Activated CD4-positive, alpha-beta T cell treated with anti-CD3 and anti-CD28 coated beads for 4 hours (primary cell): ENCODE measurements around the gene XKR7.

Experiments used
- DNase-seq, 2 donors: peaks; one replicate each; pipeline ENCODE4 v3.0.0-alpha.2; 2020

XKR7 gene

DNA sequence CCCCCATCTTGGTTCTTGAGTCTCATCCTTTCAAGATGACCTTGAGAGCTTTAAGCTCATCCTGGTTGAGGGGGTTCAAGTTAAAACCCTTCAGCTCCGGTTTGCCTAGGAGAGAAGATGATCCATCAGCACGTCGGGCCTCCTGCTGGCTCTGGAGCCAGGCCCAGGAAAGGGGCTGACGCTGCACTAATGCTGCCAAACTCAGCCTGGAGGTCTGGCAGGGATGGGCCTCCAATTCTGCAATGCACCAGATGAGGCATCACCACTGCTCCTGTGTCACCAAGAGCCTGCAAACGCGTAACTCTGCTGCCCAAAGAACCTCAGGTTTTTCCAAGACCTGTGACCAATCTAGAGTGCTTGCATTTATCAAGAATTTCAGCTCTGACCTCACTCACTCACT is 22.2 kb upstream of the XKR7 start:
- no peak for DNase-seq

GRCh38 chr20:31948008-31948407 is 19.9 kb upstream of the XKR7 start:
- DNase-seq, result no peak

DNA sequence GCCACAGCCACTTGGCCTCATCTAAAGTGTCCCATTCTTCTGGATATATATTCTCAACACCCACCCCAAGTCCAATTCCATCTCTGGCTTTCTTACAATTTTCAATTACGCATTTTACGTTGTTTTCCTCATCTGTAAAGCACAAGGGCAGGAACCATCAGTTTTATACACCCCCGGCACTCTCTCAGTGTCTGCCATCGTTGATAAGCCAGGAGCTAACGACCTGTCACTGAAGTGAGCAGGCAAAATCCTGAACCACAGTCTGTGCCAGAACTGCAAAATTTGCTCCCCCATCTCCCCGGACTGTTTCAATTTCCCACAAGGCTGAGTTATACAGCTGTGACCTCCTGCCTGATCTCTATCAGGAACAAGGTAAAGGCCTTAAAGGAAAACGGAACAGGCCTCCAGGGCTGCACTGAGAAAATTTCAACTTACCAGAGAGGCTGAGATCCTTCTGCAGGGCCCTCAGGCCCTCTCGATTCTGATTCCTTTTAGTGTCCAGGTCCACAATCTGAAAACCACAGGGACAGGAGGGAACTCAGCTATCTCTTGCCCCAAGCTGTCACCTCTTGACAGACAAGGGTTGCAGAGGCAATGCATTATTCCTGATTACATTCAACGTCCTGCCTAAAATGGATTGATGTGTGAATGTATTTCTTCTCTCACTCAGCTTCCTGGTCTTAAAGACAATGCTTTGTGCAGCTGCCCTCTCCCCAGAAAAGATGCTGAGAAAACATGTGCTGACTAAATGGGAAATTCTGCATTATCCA is 17.9 kb upstream of the XKR7 start:
- DNase-seq, result no peak

- DNase-seq, result no peak
Measured at GRCh38 chr20:31951203-31951529, 16.8 kb upstream of the XKR7 start.

DNA sequence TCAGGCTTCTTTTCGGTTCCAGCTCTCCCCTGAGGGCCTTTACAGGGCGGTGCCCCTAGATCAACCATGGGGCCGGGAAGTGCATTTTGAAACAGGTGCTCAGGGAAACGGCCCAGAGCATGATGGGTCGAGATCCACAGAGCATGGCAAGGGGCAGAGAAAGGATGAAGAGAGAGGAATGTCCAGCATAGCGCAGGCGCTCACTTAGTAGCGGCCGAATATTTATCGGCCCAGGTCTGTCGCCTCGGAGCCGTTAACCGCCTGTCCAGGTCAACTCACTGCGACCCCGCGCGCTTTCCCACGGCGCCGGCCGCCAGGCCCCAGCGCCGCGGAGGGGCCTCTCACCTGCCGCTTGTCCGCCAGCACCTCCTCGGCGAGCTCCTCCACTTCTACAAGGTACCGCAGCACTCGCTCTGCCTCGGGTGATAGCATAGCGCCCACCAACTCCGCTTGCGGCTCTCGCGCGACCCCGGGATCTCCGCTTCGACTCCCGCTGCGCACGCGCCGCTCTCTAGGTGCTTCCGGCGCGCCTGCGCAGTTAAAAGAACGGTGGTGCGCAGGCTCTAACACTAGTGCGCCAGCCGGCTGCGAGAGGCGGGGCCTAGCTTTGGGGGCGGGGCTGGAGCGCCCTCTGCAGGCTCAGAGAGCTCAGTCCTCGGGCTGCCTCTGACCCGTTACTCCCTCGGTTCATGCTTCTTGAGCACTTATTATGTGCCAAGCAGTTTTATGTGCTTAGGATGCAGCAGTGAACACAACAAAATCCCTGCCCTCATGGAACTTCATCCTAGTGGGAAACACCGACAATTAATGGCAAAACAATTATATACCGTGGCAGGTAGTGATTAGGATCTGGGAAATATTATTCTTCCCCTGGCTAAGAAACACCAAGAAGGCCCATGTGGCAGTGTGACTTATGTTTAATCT is 16.2 kb upstream of the XKR7 start, which contains the start of gene PDRG1:
Gene PDRG1, minus strand, starts transcription at position 517 of the 924 bp plus-strand sequence. Its CDS starts 85 bp downstream, at position 432.
- DNase-seq, result peak; percentile 95 to 96

GRCh38 chr20:31953556-31954148 is 14.3 kb upstream of the XKR7 start:
- DNase-seq, result no peak

GRCh38 chr20:31954500-31954899 is 13.5 kb upstream of the XKR7 start:
- DNase-seq, result no peak

DNA sequence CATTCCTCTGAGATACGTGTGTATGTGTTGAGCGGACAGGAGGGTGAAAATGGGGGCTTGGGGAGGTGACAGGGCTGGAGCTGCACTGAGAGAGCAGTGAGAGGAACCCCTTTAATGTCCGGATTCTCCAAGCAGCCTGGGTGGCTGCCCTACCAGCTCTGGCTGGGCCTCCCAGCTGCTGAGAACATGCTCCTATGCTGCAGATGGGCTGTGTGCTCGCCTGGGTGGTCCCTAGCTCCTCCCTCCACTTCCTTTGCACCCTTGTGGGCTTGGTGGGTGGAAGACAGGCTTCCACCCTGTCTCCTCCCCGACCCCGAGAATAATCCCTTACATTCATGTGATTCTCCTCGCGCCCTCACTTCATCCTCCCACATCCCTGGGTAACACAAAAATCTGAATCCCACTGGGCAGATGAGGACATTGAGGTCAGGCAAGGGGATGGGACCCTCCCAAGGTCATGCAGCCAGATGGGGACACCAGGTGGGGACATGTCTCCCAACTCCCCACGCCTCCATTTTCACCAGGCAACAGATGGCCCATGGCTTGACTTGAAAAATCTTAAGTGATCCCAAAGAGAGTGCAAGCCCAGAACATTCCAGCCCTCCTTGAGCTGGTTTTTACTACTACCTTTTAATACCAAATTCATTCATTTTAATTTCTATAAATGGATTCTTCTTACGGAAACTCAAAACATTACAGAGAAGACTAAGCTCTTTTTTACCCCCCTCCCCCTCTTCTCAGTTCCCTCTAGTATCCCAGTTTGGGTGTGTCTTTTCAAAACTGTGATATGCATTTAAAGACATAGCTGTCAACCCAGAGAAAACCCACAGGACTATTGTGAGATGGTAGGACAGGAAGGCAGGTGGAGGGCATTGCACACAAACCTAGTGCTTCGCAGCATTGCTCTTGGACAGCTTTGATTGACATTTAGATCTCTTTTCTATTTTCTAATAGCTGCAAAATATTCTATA is 11.1 kb upstream of the XKR7 start:
- DNase-seq, result no peak

- DNase-seq, result no peak
Measured at GRCh38 chr20:31962761-31963160, 5.2 kb upstream of the XKR7 start.

- DNase-seq, result no peak
Measured at GRCh38 chr20:31963889-31964288, 4.1 kb upstream of the XKR7 start.

GRCh38 chr20:31966991-31967655 is 828 bp upstream of the XKR7 start:
- no peak for DNase-seq

DNA sequence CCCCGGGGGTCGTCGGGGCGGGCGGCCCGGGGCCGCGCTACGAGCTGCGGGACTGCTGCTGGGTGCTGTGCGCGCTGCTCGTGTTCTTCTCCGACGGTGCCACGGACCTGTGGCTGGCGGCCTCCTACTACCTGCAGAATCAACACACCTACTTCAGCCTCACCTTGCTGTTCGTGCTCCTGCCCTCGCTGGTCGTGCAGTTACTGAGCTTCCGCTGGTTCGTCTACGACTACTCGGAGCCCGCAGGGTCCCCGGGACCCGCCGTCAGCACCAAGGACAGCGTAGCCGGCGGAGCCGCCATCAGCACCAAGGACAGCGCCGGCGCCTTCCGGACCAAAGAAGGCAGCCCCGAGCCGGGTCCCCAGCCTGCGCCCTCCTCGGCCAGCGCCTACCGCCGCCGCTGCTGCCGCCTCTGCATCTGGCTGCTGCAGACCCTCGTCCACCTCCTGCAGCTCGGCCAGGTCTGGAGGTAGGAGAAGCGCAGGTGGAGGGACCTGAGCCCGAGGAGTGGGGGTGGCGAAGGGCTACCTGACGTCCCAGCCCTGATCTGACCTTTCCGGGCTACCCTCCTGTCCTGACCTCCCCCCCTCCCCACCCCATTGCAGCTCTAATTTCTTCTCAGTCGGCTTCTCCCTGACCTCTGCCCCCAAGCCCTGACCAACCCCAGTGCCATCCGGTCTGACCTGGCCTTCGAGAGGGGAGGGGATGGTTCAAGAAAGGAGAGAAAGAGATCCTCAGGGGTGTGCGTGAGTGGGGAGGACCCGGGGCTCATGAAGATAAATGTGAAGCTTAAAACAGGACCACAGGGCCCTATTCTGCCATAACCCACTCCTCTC is 558 bp downstream of the XKR7 start:
- DNase-seq, result peak; percentile 59 to 69

DNA sequence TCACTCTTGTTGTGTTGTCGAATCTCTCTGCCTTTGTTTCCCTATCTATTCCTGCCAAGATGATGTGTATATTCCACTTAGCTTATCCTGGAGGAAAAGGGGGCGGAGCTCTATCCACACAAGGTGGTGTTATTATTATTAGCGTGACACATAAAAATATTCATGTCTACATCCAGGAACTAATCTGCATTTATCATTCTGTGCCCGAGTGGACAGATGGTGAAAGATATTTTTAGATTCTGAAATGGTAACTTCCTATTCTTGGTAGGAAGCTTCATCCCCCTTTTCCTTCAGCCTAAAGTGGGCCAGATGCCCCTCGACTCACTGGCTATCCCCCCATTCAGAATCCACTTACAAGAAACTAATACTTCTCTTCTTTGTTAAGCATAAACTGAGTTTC is 2.0 kb downstream of the XKR7 start:
- no peak for DNase-seq

- DNase-seq, result no peak
Measured at GRCh38 chr20:31972471-31973021, 4.6 kb downstream of the XKR7 start.

GRCh38 chr20:31974296-31974695 is 6.3 kb downstream of the XKR7 start:
- DNase-seq, result no peak

DNA sequence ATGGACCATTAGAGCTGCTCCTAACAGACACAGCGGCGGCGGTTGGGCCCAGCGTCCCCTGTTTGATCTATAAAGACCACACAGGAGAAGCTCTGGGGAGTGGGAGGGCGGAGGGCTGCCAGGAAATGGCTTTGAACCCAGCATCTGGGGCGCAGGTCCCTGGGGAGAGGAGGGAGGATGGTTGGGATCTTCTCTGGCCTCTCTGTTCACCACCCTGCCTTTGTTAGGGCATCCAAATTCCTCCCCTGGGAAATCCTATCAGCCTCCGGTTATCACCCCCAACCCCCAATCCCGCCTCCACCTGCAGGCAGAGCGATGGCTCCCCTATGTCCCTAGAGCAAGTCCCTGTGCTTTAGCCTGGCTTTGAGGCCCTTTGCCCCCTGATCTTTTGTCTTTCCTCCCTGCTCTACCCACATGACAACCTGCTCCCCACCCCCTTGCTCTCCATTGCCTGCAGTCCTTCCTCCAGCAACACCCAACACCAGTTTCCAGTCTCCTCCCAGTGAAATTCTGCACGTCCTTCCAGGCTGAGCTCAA is 7.1 kb downstream of the XKR7 start:
- no peak for DNase-seq

DNA sequence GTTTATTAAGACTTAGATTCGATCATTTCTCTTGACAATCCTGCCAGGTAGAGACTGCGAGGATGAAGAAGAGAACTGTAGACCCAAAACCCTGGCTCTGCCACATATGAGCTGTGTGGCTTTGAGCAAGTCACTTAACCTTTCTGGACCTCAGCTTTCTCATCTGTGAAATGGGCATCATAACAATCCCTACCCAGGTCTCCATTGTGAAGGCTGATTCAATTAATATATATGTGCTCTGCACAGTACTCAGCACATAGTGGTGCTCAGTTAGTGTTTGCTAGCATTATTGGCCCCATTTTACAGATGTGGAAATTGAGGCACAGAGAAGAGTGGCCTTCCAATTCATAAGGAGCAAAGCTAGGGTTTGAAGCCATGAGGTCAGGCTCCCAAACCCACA is 7.9 kb downstream of the XKR7 start:
- DNase-seq, result no peak

DNA sequence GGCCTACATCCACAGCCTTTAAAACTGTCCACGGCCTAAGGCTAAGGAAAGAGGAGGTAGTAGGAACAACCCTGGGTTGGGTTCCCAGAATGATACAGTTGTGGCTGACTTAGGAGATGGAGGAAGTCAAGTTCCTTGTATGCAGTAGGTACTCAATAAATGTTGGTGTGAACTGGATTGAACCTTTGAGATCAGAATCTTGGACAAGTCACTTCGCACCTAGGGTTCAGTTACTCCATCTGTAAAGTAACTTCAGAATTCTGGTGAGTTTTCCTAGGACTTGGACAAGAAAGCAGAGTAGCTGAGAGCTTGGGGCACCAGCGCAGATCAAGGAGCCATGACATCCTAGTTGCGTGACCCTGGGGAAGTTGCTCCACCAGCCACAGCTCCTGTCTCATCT is 9.1 kb downstream of the XKR7 start:
- DNase-seq, result no peak

- DNase-seq, result no peak
Measured at GRCh38 chr20:31979713-31980426, 11.9 kb downstream of the XKR7 start.

GRCh38 chr20:31981784-31982183 is 13.8 kb downstream of the XKR7 start:
- DNase-seq, result no peak
